ENCODE results near the gene GATAD1. TPM values are rescaled to one million over a fixed set of nuclear protein-coding genes. Genes with fewer than 3 reads are reported as not detected.

Gene GATAD1
- total and polyA plus RNA-seq, 2 of the 8 experiments (the other 6 are each of a cell fraction or from before 2014, with no cell fraction given) = 17.1 to 34.7 TPM

- no peak overlapping the region for H4K8ac ChIP-seq (ENCODE audit: extremely low read depth, insufficient read depth, low read length)
- no peak overlapping the region for H3K27ac ChIP-seq (ENCODE audit: low read depth, low read length)
- no peak overlapping the region for H2BK20ac ChIP-seq (ENCODE audit: low read length)
- no peak overlapping the region for H2BK120ac ChIP-seq (replicated peaks; ENCODE audit: low read depth, low read length)
- no peaks in the 10 kb centered on the region for H3K23me2 ChIP-seq (ENCODE audit: low read depth, low read length)
- no peak overlapping the region for H3K4me3 ChIP-seq (ENCODE audit: extremely low read depth in 1 of 4, insufficient read depth in 2 of 4, low read depth in 3 of 4, low read length in 4 of 4)
- H3K23ac ChIP-seq (ENCODE audit: insufficient read length) = no peak overlapping the region
- no peak overlapping the region for H2BK12ac ChIP-seq (ENCODE audit: low read depth, low read length)
- H4K91ac ChIP-seq (replicated peaks; ENCODE audit: insufficient read length, low read length) = peak overlapping the region; percentile 81
- H3K9ac ChIP-seq (replicated peaks in 1 of 4; ENCODE audit: extremely low read depth in 1 of 4, low read depth in 3 of 4, low read length in 3 of 4) = no peak overlapping the region
- H2BK15ac ChIP-seq (ENCODE audit: low read length) = no peak overlapping the region
- CTCF ChIA-PET (ENCODE audit: partially characterized antibody) = interaction anchor here (0.6 to 4.3 kb wide), 8 partner anchors 11 to 282 kb away, joined by 3 to 22 read pairs (median 3); partner anchors contain the start of gene GATAD1
- H3K18ac ChIP-seq (ENCODE audit: extremely low read depth, low read length) = 0 out of 2 replicates have a peak overlapping the region, but pooled peaks have one; percentile 71
- H3K36me3 ChIP-seq (ENCODE audit: control insufficient read depth in 2 of 4, insufficient read depth in 4 of 4, low read length in 3 of 4) = no peaks in the 10 kb centered on the region
- no peaks in the 10 kb centered on the region; a peak in 1 of 4 replicates for H3K79me2 ChIP-seq (ENCODE audit: control insufficient read depth in 1 of 2, insufficient read depth in 2 of 2, low read length in 2 of 2)
- WGBS, 2 experiments (ENCODE audit: extremely low coverage in 1 of 2, insufficient coverage in 1 of 2, insufficient read length in 1 of 2, insufficient replicate concordance in 2 of 2, low coverage in 1 of 2, low lambda C conversion rate in 2 of 2, missing lambda C conversion rate in 1 of 2) = 78% methylated on average over 5 of the region's 5 CpGs; no CpG with 5 or more reads in 1 of the 2 experiments
- H3K79me1 ChIP-seq (ENCODE audit: low read depth, low read length) = no peaks in the 10 kb centered on the region
- TF ChIP-seq YY1 (IDR thresholded peaks at IDR 0.05; ENCODE audit: low read depth, low read length) = no peak
- TF ChIP-seq, protein P1, sequence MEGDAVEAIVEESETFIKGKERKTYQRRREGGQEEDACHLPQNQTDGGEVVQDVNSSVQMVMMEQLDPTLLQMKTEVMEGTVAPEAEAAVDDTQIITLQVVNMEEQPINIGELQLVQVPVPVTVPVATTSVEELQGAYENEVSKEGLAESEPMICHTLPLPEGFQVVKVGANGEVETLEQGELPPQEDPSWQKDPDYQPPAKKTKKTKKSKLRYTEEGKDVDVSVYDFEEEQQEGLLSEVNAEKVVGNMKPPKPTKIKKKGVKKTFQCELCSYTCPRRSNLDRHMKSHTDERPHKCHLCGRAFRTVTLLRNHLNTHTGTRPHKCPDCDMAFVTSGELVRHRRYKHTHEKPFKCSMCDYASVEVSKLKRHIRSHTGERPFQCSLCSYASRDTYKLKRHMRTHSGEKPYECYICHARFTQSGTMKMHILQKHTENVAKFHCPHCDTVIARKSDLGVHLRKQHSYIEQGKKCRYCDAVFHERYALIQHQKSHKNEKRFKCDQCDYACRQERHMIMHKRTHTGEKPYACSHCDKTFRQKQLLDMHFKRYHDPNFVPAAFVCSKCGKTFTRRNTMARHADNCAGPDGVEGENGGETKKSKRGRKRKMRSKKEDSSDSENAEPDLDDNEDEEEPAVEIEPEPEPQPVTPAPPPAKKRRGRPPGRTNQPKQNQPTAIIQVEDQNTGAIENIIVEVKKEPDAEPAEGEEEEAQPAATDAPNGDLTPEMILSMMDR (IDR thresholded peaks at IDR 0.05; ENCODE audit: control extremely low read depth in 1 of 3, insufficient read depth in 1 of 3, low read depth in 1 of 3, low read length in 3 of 3) = peak; percentile 41 to 51 (median 43)
- TF ChIP-seq RAD21 (IDR thresholded peaks at IDR 0.05 in 1 of 2, conservative IDR thresholded peaks at IDR 0.05 in 1 of 2; ENCODE audit: low read depth in 2 of 2, low read length in 2 of 2) = peak; percentile 69 to 81
- TF ChIP-seq JUND (IDR thresholded peaks at IDR 0.05; ENCODE audit: low read length) = no peak
- no peak for TF ChIP-seq KDM4A (IDR thresholded peaks at IDR 0.05; ENCODE audit: low read depth, low read length, severe bottlenecking)
- no peak for TF ChIP-seq SP1 (IDR thresholded peaks at IDR 0.05; ENCODE audit: low read depth, low read length)
- H3K27me3 ChIP-seq (replicated peaks in 1 of 4; ENCODE audit: control insufficient read depth in 3 of 4, extremely low read depth in 1 of 4, insufficient read depth in 3 of 4, low read length in 3 of 4) = no peaks in the 10 kb centered on the region; a peak in 1 of 7 replicates
- H2AK5ac ChIP-seq (ENCODE audit: low read depth, low read length) = no peak overlapping the region
- POLR2A ChIA-PET (ENCODE audit: partially characterized antibody) = interaction anchor here (1.7 kb wide), 1 partner anchor 29 kb away, joined by 5 read pairs; the partner anchor contains the start of gene GATAD1
- 0 out of 2 replicates have a peak overlapping the region, but pooled peaks have one; percentile 66 for H2BK5ac ChIP-seq (ENCODE audit: low read depth, low read length)
- no peaks in the 10 kb centered on the region for H3K4me1 ChIP-seq (replicated peaks in 1 of 4; ENCODE audit: control insufficient read depth in 3 of 4, insufficient read depth in 4 of 4, low read length in 3 of 4)
- H3K4me2 ChIP-seq (ENCODE audit: insufficient read depth in 1 of 2, low read depth in 2 of 2, low read length in 2 of 2) = no peak overlapping the region
- no peak overlapping the region for H3K14ac ChIP-seq (ENCODE audit: insufficient read length)
- no peak for FAIRE-seq
- no peaks in the 10 kb centered on the region for H3K9me3 ChIP-seq (ENCODE audit: insufficient read depth in 2 of 2, low read depth in 1 of 2, low read length in 1 of 2)
- H2AFZ ChIP-seq (ENCODE audit: low read length) = peak overlapping the region; percentile 98
- H4K20me1 ChIP-seq (replicated peaks in 1 of 2; ENCODE audit: control insufficient read depth in 1 of 2, insufficient read depth in 2 of 2, low read length in 2 of 2) = no peaks in the 10 kb centered on the region
- H4K5ac ChIP-seq (ENCODE audit: insufficient read length, low read depth, low read length) = no peak overlapping the region
- no peak overlapping the region for H3K56ac ChIP-seq (replicated peaks; ENCODE audit: insufficient read length, low read depth, low read length)
- no peak overlapping the region for H3K4ac ChIP-seq (replicated peaks; ENCODE audit: insufficient read length, low read depth, low read length)
- DNase-seq (ENCODE audit: low read depth in 1 of 2, low spot score in 2 of 2) = no peak
Measured at GRCh38 chr7:92417913-92418312, 29.4 kb upstream of the GATAD1 start.
